Measurements from ENCODE around the gene ERC2.

ERC2 gene

GRCh38 chr3:55929154-55929869 lies 539.0 kb downstream of the ERC2 start:
- H3K4me3 ChIP-seq (ENCODE audit: control insufficient read depth, low read depth, low read length): no peak overlapping the region
- no peak for DNase-seq (ENCODE audit: low read depth)
- no peak for TF ChIP-seq CTCF (conservative IDR thresholded peaks at IDR 0.05; ENCODE audit: control insufficient read depth, insufficient read depth, low read depth, low read length)

- no peak for TF ChIP-seq CTCF (conservative IDR thresholded peaks at IDR 0.05; ENCODE audit: control insufficient read depth, insufficient read depth, low read depth, low read length)
Measured at GRCh38 chr3:55923626-55924025, 544.6 kb downstream of the ERC2 start.

GRCh38 chr3:55923207-55923606 lies 545.1 kb downstream of the ERC2 start:
- no peak overlapping the region for H3K4me3 ChIP-seq (ENCODE audit: control insufficient read depth, low read depth, low read length)
- no peak for DNase-seq (ENCODE audit: low read depth)
- TF ChIP-seq CTCF (conservative IDR thresholded peaks at IDR 0.05; ENCODE audit: control insufficient read depth, insufficient read depth, low read depth, low read length): no peak

More at GRCh38 chr3:55923626-55924025, 544.6 kb downstream of the ERC2 start:
- H3K4me3 ChIP-seq (ENCODE audit: control insufficient read depth, low read depth, low read length): no peak overlapping the region
- DNase-seq (ENCODE audit: low read depth): no peak

GRCh38 chr3:55912880-55913279 lies 555.4 kb downstream of the ERC2 start:
- no peak for TF ChIP-seq CTCF (conservative IDR thresholded peaks at IDR 0.05; ENCODE audit: control insufficient read depth, insufficient read depth, low read depth, low read length)
- no peak overlapping the region for H3K4me3 ChIP-seq (ENCODE audit: control insufficient read depth, low read depth, low read length)

GRCh38 chr3:55911266-55911665 lies 557.0 kb downstream of the ERC2 start:
- DNase-seq (ENCODE audit: low read depth): no peak
- no peak overlapping the region for H3K4me3 ChIP-seq (ENCODE audit: control insufficient read depth, low read depth, low read length)
- TF ChIP-seq CTCF (conservative IDR thresholded peaks at IDR 0.05; ENCODE audit: control insufficient read depth, insufficient read depth, low read depth, low read length): no peak

More at GRCh38 chr3:55912880-55913279, 555.4 kb downstream of the ERC2 start:
- no peak for DNase-seq (ENCODE audit: low read depth)

- no peak for TF ChIP-seq CTCF (conservative IDR thresholded peaks at IDR 0.05; ENCODE audit: control insufficient read depth, insufficient read depth, low read depth, low read length)
- DNase-seq (ENCODE audit: low read depth): peak; percentile 14
- H3K4me3 ChIP-seq (ENCODE audit: control insufficient read depth, low read depth, low read length): no peak overlapping the region
Measured at GRCh38 chr3:55910543-55910942, 557.7 kb downstream of the ERC2 start.

Data from fibroblast of mammary gland (primary cell).